HG03457 (cell line): ENCODE data around the gene SLC66A1.

ENCODE experiments used
- ATAC-seq: cut with Tn5 transposase; IDR thresholded peaks from one replicate; pipeline ENCODE4 v1.9.1; 2021; ENCODE audit warnings: moderate number of reproducible peaks; ENCODE audit not compliant: unreplicated experiment

The SLC66A1 gene

GRCh38 chr1:19360432-19360831, 48.3 kb downstream of the SLC66A1 start:
- no peak for ATAC-seq

- ATAC-seq = no peak
Measured at GRCh38 chr1:19360843-19361610, 48.9 kb downstream of the SLC66A1 start.

- no peak for ATAC-seq
Measured at GRCh38 chr1:19361611-19362147, 49.6 kb downstream of the SLC66A1 start.

GRCh38 chr1:19363536-19364152, 51.5 kb downstream of the SLC66A1 start:
- ATAC-seq = no peak

- no peak for ATAC-seq
Measured at GRCh38 chr1:19365721-19366120, 53.6 kb downstream of the SLC66A1 start.

GRCh38 chr1:19366599-19367536, 54.7 kb downstream of the SLC66A1 start:
- no peak for ATAC-seq

- no peak for ATAC-seq
Measured at GRCh38 chr1:19367584-19368041, 55.5 kb downstream of the SLC66A1 start.

- ATAC-seq = no peak
Measured at GRCh38 chr1:19368050-19368449, 55.9 kb downstream of the SLC66A1 start.

GRCh38 chr1:19368964-19369363, 56.8 kb downstream of the SLC66A1 start:
- ATAC-seq = no peak

- ATAC-seq = no peak
Measured at GRCh38 chr1:19369396-19370090, 57.4 kb downstream of the SLC66A1 start.

- no peak for ATAC-seq
Measured at GRCh38 chr1:19370453-19371170, 58.5 kb downstream of the SLC66A1 start.

- no peak for ATAC-seq
Measured at GRCh38 chr1:19371226-19372135, 59.4 kb downstream of the SLC66A1 start.

- ATAC-seq = no peak
Measured at GRCh38 chr1:19372136-19372514, 60.0 kb downstream of the SLC66A1 start.

GRCh38 chr1:19372602-19373001, 60.5 kb downstream of the SLC66A1 start:
- no peak for ATAC-seq

GRCh38 chr1:19373211-19374082, 61.3 kb downstream of the SLC66A1 start:
- no peak for ATAC-seq

GRCh38 chr1:19374083-19374801, 62.1 kb downstream of the SLC66A1 start:
- ATAC-seq = no peak

- no peak for ATAC-seq
Measured at GRCh38 chr1:19374926-19375325, 62.8 kb downstream of the SLC66A1 start.
